ENCODE measurements around the gene VWA5B1.

Gene VWA5B1

DNA sequence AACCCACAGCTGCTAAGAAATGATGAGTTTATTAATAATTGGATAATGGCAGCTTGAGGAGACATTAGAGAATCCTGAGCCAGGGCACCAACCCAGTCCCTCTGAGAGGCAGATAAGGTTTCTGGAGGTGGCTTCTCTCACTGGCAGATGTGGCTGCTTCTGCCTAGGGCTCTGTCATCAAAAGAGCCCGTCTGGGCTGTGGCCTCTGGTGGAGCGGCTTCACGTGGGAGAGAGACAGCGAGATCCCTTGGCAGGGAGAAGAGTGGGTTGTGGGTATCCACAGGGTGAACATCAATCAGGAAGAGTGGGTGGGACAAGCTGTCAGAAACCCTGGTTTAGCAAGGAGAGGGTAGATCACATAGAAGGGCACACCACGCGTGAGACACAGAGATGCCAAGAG, 30.0 kb downstream of the VWA5B1 start:
- no peak for DNase-seq (ENCODE audit: low read depth in 3 of 3, low spot score in 1 of 3)

DNA sequence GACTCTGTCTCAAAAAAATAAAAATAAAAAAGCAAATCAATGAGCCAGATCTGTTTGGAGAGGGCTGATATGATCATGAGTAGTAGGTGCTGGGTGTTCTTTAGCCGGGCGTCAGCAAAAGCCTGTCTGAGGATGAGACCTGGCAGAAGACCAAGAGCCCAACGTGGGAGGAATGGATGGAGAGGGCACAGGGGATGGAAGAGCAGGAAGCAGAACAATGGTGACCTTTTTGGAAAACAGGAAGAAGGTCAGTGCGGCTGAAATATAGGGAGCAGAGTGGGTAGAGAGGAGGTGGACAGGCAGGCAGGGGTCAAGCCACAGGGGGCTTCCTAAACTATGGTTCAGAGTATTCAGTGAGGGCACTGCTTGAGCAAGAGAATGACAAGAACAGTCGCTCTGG, 30.9 kb downstream of the VWA5B1 start:
- DNase-seq (ENCODE audit: low read depth in 3 of 3, low spot score in 1 of 3): no peak

DNA sequence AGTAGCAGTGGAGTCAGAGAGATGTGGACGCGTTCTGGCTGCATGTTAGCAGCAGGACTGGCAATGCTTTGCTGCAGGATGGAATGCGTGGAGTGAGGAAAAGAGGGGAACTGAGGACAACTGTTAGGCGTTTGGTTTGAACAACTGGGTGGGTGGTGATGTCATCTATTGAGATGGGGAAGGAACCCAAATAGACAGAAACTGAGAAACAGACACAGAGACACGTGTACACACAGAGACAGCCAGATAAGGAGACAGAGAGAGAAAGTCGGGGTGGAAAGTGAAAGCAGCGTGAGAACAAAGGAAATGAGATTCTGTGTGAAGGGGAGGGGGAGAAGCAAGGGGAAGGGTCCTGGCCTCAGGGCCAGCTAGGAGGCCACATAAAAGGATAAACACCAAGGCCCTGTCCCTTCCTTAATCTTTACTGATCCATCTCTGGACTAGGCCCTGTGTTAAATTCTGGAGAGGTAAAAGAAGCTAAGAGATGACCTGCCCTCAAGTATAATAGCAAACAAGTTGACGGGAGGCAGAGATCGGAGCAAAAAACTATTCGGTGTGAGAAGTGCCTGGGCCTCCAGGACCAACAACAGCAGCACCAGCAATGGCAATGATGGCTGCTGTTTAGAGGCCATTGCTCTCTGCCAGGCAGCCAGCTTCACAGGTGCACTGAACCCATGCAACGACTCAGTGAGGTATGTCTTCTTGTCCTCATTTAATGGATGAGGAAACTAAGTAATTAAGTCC, 31.6 kb downstream of the VWA5B1 start:
- DNase-seq (ENCODE audit: low read depth in 3 of 3, low spot score in 1 of 3): no peak

DNA sequence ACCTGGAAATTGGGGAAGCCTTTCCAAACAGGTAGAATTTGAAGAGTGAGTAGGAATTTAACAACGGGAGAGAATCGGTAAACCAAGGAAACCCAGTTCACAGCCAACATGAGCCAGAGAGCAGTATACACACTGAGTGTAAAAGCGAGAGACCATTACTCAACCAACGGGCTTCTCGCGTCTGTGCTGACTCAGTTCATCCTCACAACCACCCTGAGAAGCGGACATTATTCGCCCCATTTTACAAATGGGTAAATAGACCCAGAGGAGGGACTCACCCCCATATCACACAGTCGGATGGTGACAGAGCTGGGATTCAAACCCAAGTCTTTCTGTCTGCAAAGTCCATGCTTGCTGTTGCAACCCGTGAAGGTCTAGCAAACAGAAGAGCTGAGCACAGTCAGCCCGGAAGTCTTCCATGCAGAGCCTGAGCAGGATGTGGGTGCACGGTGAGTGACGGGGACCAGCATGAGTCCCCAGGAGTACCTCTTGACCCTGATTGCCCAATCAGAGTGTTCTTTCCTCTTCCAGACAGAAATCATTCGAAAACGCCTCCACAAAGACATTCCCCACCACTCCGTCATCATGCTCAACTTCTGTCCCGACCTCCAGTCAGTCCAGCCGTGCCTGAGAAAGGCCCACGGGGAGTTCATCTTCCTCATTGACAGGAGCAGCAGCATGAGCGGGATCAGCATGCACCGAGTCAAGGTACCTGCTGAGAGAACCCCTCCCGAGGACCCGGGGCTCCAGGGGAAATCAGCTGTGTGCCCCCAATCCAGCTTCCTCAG, 32.3 kb downstream of the VWA5B1 start:
- DNase-seq (ENCODE audit: low read depth in 3 of 3, low spot score in 1 of 3): no peak

DNA sequence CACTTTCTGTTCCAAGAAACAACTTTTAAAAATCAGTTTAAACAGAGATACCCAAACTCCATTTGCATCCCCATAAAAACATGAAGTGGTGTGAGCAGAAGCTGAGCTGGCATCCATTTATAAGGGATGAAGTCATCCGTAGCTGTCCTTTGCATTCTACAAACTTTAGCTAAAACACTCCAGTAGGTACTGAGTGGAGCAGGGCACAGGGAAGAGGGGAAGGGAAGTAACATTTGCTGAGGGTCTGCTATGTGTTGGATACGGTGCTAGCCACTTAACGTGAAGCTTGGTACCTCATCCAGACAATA, 32.9 kb downstream of the VWA5B1 start:
- DNase-seq (ENCODE audit: low read depth in 3 of 3, low spot score in 1 of 3): no peak

DNA sequence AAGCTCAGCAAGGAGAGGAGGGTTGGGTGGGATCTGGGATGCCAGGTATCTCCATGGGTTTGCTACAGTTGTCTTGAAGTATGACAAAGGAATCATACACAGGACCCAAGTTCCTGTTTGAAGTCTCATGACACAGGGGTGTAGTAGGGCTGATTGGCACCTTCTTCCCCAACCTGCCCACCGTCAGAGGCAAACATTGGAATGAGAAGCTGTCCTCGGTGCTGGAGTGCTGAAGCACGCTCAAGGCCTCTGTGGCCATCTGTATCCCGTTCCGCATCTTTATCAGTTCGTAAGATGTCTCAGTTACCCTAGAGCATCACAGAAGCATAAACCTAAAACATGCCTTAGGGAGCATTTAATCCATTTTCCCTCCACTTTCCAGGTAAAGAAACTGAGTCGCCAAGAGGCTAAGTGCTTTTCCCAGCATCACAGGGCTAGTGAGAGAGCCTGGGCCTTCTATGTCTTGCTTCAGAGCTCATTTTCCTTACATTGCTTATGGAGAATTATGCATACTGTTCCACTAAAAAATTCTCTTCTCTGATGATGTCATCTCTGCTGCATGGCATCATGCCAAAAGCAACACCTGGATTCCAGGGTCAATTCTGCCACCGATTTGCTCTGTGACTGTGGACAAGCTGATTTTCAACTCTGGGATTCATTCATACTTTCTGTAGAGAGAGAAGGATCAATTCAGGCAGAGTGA, 34.2 kb downstream of the VWA5B1 start:
- no peak for DNase-seq (ENCODE audit: low read depth in 3 of 3, low spot score in 1 of 3)

DNA sequence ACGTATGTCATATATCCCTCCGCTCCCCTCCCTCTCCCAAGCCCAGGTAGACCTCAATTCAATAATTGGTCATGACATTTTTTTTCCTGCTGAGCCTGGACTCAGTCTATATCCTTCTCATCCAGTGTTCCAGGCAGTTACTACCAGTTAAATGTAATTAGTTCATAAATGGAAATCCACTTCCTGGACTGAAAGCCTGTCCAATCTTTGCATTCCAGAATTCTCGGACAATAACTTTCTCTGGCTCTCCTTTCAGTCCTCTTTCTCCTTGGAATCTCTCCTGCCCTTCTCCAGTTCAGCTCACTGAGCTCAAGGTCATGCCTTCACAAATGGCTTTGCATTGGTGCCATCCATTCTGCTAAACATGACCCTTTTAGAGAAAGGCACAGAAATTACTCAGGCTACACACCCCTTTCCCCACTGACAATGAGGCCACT, 34.8 kb downstream of the VWA5B1 start:
- no peak for DNase-seq (ENCODE audit: low read depth in 3 of 3, low spot score in 1 of 3)

DNA sequence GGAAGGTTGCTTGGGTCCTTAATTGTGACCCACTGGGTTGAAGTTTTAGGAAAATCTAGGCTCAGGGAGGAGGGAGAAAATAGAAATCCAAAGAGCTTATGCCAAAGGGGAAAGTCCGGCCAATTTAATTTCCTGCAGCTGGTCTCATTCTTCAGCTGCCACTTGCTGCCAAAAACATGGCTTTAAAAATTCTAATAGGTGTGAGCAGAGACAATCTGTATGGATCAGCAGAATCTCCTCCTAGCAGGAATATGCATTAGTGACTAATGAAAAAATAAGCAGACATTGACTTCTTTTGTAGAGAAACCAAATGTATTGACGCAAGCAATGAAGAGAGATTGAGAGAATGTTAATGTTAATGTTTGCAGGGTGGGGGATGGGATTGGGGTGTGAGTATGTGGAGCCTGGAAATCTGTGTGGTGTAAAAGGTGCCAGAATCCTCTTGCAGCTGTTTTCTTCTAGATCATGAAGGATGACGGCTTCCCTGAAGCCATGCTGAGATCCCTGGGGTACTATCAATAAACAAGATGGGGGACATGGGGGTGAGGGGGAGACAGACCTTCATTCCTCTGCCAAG, 35.3 kb downstream of the VWA5B1 start:
- no peak for DNase-seq (ENCODE audit: low read depth in 3 of 3, low spot score in 1 of 3)

DNA sequence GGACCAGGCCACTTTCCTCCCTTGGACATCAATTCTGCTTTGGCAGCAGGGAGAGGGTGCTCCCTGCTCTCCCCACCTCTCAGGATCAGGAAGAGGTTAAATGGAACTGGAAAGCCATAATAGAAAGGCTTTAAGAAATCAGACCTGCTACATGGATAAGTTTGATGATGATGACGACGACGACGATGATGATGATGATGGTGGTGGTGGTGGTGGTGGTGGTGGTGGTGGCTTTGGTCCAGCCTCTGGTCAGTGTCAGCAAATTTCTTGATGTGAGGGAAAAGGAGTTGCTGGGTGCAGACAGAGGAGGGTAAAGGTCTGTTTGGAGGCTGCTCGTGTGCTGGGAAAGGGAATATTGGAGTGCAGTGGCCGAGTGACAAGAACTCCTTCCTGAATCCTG, 36.8 kb downstream of the VWA5B1 start:
- DNase-seq (ENCODE audit: low read depth in 3 of 3, low spot score in 1 of 3): no peak

DNA sequence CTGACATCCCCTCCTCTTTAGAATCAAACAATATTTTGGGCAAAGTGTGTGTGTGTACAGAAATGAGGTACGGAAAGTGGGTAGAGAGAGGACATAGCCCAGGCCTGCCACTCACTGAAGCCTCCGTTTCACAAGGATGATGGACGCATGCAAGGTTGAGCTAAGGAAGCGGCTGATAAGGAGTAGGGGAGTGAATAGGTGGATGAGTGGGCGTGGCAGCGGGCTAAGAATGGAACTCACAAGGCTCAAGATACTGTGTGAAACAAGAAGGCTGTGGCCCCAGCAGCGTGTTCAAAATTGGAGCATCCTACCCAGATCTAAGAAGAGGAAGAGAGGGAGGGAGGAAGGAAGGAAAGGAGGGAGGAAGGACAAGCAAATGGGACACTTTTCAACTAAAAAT, 37.5 kb downstream of the VWA5B1 start:
- DNase-seq (ENCODE audit: low read depth in 3 of 3, low spot score in 1 of 3): no peak

DNA sequence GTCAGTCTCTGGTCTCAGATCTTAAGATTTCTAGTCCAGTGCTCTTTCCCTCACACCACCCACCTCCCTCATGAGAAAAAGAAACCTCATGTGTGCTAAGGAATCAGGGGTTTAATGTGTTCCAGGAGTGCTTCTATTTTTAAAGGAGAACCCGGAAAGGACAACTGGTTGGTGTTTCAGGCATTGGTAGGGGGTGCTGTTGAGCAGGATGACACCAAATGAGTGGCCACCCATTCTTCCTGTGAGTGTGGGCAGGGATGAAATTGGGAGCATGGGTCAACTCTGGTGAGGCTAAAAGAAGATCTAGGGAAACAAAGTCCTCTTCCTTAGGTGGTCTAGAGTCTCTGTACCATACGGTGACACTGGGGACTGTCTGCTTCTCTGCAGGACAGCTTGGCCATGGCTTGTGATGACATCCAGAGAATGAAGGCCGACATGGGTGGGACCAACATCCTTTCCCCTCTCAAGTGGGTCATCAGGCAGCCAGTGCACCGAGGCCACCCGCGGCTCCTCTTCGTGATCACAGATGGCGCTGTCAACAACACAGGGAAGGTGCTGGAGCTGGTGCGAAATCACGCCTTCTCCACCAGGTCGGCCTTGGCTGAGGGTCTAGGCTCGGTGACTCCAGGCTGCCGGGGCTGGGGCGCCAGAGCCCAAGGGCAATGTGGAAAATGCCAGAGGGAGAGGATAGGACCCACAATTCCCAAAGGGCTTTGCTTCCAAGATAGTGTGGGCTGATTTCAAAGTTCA, 39.3 kb downstream of the VWA5B1 start:
- DNase-seq (ENCODE audit: low read depth in 3 of 3, low spot score in 1 of 3): no peak

DNA sequence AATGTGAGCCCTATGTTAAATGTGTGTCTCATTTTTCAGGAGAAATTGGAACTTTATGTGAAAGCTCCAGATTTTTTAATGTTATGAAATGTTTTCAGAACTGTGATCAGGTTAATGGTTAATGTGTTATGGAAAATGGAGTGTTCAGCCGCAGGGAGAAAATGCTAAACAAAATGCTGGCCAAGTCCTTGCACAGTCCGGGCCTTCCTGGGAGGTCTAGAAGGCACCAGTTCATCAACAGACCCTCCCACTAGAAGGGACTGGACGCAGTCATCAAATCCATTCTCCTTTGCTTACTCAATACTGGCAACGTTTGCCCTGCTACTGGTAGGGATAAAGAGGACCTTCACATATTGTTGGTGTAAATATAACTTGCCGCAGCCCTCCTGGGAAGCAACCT, 43.4 kb downstream of the VWA5B1 start:
- no peak for DNase-seq (ENCODE audit: low read depth in 3 of 3, low spot score in 1 of 3)

DNA sequence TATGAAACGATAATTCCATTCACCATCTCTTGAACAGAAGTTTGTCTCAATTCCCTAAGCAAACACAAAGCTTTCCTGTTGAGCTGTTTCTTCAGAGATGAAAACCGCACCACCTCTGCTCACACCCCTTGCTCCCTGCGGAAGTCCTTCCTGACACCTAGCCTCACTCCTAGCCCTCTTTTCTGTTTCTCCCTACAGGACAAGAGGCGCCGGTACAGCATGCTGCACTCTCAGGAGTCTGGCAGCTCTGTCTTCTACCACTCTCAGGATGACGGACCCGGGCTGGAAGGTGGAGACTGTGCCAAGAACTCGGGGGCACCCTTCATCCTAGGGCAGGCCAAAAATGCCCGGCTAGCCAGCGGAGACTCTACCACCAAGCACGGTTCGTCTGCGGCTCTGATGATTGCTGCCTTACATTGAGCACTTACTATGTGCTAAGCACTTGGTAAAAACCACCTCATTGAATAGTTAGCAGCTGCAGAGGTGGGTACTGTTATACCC, 45.5 kb downstream of the VWA5B1 start:
- no peak for DNase-seq (ENCODE audit: low read depth in 3 of 3, low spot score in 1 of 3)

DNA sequence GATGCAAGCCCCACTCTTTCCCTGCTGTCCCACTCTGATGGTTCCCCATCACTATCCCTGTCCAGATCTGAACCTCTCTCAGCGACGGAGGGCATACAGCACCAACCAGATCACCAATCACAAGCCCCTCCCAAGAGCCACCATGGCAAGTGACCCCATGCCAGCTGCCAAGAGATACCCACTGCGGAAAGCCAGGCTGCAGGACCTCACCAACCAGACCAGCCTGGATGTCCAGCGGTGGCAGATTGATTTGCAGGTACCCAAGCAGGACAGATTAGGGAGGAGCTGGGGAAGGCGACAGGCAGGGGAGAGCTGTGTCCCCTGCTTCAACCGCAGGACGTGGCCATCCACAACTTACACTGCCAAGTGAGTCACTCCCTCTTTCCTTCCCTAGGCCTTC, 46.9 kb downstream of the VWA5B1 start:
- DNase-seq (ENCODE audit: low read depth in 3 of 3, low spot score in 1 of 3): no peak

DNA sequence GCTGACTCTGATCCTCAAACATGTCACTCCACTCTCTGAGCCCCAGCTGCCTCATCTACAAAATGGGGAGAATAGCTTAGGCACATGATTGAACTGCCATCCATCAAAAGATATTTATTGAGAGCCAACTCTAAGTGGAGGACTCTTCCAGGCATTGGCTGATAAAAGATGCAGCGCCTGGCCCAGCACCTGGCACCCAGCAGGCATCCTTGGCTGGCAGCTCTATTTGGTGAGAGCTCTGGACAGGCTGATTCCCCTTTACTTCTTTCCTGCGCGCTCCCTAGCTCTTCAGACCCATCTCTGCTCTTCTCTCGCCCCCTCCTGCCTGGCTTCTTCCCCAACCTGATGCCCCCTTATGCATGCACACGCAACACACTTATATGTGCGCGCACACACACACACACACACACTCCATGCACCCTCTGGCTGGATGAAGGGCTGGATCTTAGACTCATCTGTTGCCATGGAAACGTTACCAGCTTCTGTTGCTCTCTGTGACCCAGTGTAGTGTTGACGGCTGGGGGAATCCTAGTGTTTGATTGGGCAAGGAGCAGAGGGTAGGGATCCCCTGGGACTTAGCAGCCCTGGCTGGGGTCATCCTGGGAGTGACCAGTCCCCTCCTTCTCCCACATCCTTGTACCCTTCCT, 49.3 kb downstream of the VWA5B1 start:
- no peak for DNase-seq (ENCODE audit: low read depth in 3 of 3, low spot score in 1 of 3)

DNA sequence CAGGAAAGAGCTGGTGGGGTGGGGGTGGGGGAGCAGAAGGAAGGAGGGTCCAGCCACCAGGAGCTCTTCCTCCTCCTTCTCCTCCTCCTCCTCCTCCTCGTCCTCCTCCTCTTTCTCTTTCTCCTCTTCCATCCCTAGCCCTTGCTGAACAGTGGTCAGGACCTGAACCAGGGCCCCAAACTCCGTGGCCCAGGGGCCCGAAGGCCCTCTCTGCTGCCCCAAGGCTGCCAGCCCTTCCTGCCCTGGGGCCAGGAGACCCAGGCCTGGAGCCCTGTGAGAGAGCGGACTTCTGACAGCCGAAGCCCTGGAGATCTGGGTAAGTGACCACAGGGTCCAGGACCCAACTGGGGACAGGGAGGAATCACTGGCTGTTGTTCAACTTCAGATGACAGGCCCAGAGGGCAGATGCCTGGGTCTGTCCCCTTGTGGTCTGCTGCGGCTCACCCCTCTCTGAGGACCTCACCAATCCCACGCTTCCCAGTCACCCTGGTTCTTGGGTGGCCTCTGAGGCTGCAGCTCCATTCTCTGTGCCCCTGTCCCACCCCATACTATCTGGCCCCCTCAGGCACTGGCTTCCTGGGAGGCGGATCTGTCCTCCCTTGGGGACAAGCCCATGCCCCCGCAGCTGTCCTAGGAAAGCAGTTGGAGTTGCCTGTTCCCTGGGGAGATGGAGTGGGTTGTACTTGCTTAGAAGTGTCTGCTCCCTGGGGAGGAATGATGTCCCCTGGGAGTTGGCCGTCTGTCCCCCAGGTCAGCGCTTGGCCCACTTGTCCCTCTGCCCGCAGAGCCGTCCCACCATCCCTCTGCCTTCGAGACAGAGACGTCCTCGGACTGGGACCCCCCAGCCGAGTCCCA, 51.8 kb downstream of the VWA5B1 start:
- no peak for DNase-seq (ENCODE audit: low read depth in 3 of 3, low spot score in 1 of 3)

DNA sequence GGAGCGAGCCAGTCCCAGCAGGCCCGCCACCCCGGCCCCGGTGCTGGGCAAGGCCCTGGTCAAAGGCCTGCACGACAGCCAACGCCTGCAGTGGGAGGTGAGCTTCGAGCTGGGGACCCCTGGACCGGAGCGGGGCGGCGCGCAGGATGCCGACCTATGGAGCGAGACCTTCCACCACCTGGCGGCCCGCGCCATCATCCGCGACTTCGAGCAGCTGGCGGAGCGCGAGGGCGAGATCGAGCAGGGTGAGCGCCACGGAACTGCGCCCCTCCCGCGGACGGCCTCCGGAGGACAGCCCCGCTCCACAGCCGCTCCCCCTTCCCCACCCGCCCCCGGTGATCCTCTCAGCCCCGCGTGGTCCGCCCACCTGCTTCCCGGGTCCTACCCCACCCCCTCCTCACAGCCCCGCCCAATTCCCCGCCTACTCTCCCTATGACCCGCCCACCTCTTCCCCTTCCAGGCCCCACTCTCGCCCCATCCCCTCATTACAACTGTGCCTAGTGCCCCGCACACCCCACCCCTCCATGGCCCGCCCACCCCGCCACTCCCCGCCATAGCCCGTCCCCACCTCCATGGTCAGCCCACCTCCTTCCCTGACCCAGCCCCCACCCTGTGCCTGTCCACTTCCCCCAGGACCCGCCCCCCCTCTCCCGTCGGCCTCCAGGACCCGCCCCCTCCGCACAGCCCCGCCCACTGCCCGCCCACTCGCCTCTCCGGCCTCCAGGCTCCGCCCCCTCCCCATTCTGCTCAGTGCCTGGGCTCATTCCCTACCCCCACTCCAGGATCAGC, 52.7 kb downstream of the VWA5B1 start:
- DNase-seq (ENCODE audit: low read depth in 3 of 3, low spot score in 1 of 3): no peak

DNA sequence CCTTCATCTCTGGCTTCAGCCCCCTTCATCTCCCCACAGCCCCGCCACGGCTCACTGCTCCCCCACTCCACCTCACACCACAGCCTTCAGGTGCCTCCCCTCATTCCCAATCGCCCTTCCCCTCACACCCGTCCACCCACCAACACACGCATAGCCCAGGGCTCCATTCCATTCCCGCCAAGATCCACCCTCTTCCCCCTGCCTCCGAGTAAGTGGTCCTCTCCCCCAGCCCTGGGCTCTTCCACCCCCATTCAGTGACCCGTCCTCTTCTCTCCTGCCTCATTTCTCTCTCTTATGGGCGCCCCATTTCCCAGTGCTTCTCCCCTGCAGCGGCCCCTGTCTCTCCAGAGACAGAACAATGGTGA, 53.2 kb downstream of the VWA5B1 start:
- no peak for DNase-seq (ENCODE audit: low read depth in 3 of 3, low spot score in 1 of 3)

DNA sequence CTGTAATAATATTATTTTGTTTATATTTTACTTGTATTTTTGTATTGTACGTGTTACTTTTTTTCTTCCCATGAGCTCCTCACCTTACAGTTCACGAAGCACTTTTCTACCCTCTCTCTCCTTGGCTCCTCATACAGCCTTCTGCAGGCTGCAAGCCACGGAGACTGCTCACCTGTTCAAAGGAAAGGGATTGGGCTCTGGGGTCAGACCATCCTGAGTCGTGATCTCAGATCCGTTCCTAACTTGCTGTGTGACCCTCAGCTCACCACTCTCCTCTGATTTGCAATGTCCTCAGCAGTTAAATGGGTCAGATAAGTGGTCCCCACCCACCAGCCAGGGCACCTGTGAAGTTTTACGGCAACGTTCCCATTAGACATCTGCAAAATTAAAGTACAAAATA, 54.1 kb downstream of the VWA5B1 start:
- no peak for DNase-seq (ENCODE audit: low read depth in 3 of 3, low spot score in 1 of 3)

Measured in stimulated activated CD4-positive, alpha-beta T cell treated with anti-CD3 and anti-CD28 coated beads, TNF-alpha, amount 100 ng/mL, for 1 hour (primary cell).